Activated CD4-positive, alpha-beta T cell treated with anti-CD3 and anti-CD28 coated beads for 36 hours (primary cell): ENCODE data around the gene OR2AT4. TPM values are rescaled to one million over a fixed set of nuclear protein-coding genes. Genes with fewer than 3 reads are reported as not detected.

Source experiments
- ATAC-seq: fragments of 200-7000 bp; cut with Tn5 transposase; one replicate; pipeline ENCODE4 v1.10.0; 2021; ENCODE audit warnings: mild to moderate bottlenecking, moderate library complexity
- CTCF ChIA-PET: fragments of 350-600 bp; sonication (Branson Sonifier 250); formaldehyde crosslinking; loops from one replicate; lab custom pipeline; 2021; ENCODE audit warnings: antibody characterized with exemption; lab: Charles Lee
- POLR2A ChIA-PET: fragments of 350-600 bp; sonication (Branson Sonifier 250); formaldehyde crosslinking; loops from one replicate; lab custom pipeline; 2021; ENCODE audit warnings: antibody characterized with exemption, inconsistent platforms; lab: Charles Lee
- DNase-seq: peaks from one replicate; pipeline ENCODE4 v3.0.0-alpha.2; 2020
- H3K27ac Mint-ChIP-seq: one replicate; pipeline ENCODE4 v1.8.0; 2021; ENCODE audit warnings: mixed read lengths
- H3K27me3 Mint-ChIP-seq: one replicate; pipeline ENCODE4 v1.8.0; 2021; ENCODE audit warnings: mixed read lengths
- H3K36me3 Mint-ChIP-seq: one replicate; pipeline ENCODE4 v1.8.0; 2021; ENCODE audit warnings: low read depth, mixed read lengths
- H3K4me1 Mint-ChIP-seq: one replicate; pipeline ENCODE4 v1.8.0; 2021; ENCODE audit warnings: mixed read lengths
- H3K4me3 Mint-ChIP-seq: one replicate; pipeline ENCODE4 v1.8.0; 2021; ENCODE audit warnings: mild to moderate bottlenecking, moderate library complexity, mixed read lengths
- H3K9me3 Mint-ChIP-seq: one replicate; pipeline ENCODE4 v1.8.0; 2021; ENCODE audit warnings: low read depth, mixed read lengths
- intact Hi-C, 2 experiments: fragments of 100-400 bp; cut with DNase I in 1 of 2; cut with micrococcal nuclease in 1 of 2; formaldehyde crosslinking; loops; one replicate each; pipeline versions ENCODE4 v1.14.2 to v1.15.1; 2022 to 2024; cut with DNase I, micrococcal nuclease
- total RNA-seq, 2 experiments: library from RNA; stranded (reverse); gene quantifications; one replicate each; pipeline ENCODE4 v1.2.3, GENCODE V29; 2021

OR2AT4 gene
- total RNA-seq = not detected

- DNase-seq = no peak
- CTCF ChIA-PET = interaction anchor here (0.9 to 1.2 kb wide), 2 partner anchors 15 to 108 kb away, joined by 3 read pairs; no protein-coding TSS in a partner anchor
- Mint-ChIP-seq H3K36me3 (no peaks in the 10 kb centered on the region), H3K4me1 (peaks cover 9% of the 10 kb centered on the region), H3K9me3 (peaks cover 6% of the 10 kb centered on the region), H3K27me3 (peaks cover 33% of the 10 kb centered on the region), H3K27ac (no peak within 1 kb of the TSS), H3K4me3 (no peak within 1 kb of the TSS)
- no peak for ATAC-seq
- intact Hi-C loops = no loop called here
- POLR2A ChIA-PET = no interaction called here
Measured at GRCh38 chr11:75096456-75097172, at the start of gene OR2AT4. Gene OR2AT4, minus strand, starts transcription at chr11:75096876.

DNA sequence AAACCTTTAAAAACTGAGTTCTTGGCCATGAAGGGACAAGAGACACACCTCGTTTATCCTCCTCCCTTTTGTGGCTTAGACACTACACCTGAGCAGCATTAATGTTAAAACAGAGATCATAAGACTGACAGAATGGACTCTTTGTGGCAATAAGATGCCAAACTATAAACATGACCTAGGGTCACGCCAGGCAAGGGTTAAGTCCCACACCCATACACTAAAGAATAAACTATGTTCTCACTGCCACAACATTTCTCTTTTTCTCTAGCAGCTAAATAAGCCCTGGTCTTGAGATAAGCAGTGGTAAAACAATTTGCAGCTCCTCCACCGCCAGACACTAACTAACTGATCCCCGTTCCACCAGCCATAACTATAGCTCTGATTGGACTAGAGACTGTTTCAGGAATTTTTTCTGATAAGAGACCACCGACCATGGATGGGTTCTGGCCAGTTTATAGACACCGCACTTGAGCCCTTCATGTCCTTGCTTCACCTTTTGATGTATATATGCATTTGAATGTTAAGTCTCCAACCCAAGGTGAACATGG, 49.4 kb upstream of the OR2AT4 start:
- no peaks in the 10 kb centered on the region for H3K36me3 Mint-ChIP-seq
- no peaks in the 10 kb centered on the region for H3K9me3 Mint-ChIP-seq
- no peak for DNase-seq
- ATAC-seq = no peak
- CTCF ChIA-PET = interaction anchor here (0.6 to 11.8 kb wide), 7 partner anchors 9 to 1072 kb away, joined by 3 to 458 read pairs (median 7); partner anchors contain the start of gene TPBGL
- POLR2A ChIA-PET = no interaction called here
- intact Hi-C loops = no loop called here
- peaks cover 27% of the 10 kb centered on the region for H3K4me1 Mint-ChIP-seq
- H3K4me3 Mint-ChIP-seq = no peak overlapping the region
- H3K27me3 Mint-ChIP-seq = peaks cover 4% of the 10 kb centered on the region
- no peak overlapping the region for H3K27ac Mint-ChIP-seq

DNA sequence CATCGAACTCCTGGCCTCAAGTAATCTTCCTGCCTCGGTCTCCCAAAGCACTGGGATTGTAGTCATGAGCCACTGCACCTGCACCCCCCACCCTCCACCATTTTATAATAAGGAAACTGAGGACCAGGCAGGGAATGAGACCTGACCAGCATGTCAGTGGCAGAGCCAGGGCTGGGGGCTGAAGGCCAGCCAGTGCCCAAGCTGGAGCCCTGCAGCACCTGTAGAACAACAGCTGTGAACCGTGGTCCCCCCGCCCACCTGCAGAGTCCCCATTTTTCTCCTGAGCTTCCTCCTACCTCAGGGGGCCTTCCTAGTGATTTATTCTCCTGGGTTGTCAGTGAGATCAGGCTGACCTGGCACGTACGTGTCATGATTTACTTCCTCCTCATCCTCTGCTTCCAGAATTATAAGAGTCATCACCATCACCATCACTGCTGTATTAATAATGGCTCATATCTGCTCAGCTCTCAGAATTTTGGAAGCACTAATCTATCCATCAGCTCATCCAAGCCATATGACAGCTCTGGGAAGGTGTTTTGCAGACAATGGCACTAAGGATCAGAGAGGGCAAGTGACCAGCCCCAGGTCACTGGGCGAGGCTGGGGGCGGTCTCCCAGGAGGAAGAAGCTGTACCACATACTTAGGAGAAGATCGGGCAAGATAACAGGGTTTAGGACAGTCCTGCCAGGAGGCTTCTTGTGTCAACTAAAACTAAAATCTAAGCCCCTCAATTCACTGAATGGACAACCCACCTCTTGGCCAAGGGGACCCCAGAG, 48.7 kb upstream of the OR2AT4 start:
- Mint-ChIP-seq H3K9me3 (no peaks in the 10 kb centered on the region), H3K27me3 (peaks cover under 1% of the 10 kb centered on the region), H3K4me3 (no peak overlapping the region), H3K36me3 (no peaks in the 10 kb centered on the region), H3K4me1 (peaks cover 30% of the 10 kb centered on the region), H3K27ac (no peak overlapping the region)
- intact Hi-C loops = no loop called here
- ChIA-PET POLR2A (no interaction called here), CTCF (interaction anchor here (0.6 to 11.8 kb wide), 15 partner anchors 8 to 1073 kb away, joined by 3 to 458 read pairs (median 3); partner anchors contain the start of gene TPBGL)
- ATAC-seq (no peak), DNase-seq (no peak)

- H3K4me3 Mint-ChIP-seq = no peak overlapping the region
Measured at GRCh38 chr11:75144716-75145014, 48.0 kb upstream of the OR2AT4 start.

DNA sequence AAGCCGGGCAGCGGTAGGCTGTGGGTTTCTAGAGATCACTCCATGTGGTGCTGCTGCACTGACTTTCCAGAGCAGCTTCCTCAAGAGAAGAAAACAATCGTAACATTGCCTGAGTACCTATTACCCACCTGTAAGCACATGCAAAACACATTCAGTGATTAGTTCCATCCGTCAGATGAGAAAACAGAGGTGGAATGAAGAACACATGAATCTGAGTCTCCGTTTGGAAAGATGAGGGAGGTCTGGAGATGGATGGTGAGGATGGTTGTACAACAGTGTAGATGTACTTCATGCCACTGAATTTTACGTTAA, 46.7 kb upstream of the OR2AT4 start:
- Mint-ChIP-seq H3K27me3 (no peaks in the 10 kb centered on the region), H3K4me1 (peaks cover 30% of the 10 kb centered on the region)
- intact Hi-C loops = loop anchor here (1.0 to 5.0 kb wide), 5 partner anchors 98 to 244 kb away; partner anchors contain the start of genes SPCS2 (in 1 of the 2) and XRRA1 (in 1 of the 2)

More at GRCh38 chr11:75144716-75145014, 48.0 kb upstream of the OR2AT4 start:
- intact Hi-C loops = loop anchor here (1.0 to 5.0 kb wide), 5 partner anchors 61 to 243 kb away; partner anchors contain the start of genes SPCS2 (in 1 of the 2) and XRRA1 (in 1 of the 2)
- ChIA-PET CTCF (interaction anchor here (0.6 to 11.8 kb wide), 12 partner anchors 7 to 240 kb away, joined by 3 to 458 read pairs (median 4); partner anchors contain the start of gene TPBGL), POLR2A (no interaction called here)
- Mint-ChIP-seq H3K4me1 (peaks cover 30% of the 10 kb centered on the region), H3K9me3 (no peaks in the 10 kb centered on the region), H3K27me3 (no peaks in the 10 kb centered on the region), H3K27ac (no peak overlapping the region), H3K36me3 (no peaks in the 10 kb centered on the region)
- DNase-seq (no peak), ATAC-seq (no peak)

DNA sequence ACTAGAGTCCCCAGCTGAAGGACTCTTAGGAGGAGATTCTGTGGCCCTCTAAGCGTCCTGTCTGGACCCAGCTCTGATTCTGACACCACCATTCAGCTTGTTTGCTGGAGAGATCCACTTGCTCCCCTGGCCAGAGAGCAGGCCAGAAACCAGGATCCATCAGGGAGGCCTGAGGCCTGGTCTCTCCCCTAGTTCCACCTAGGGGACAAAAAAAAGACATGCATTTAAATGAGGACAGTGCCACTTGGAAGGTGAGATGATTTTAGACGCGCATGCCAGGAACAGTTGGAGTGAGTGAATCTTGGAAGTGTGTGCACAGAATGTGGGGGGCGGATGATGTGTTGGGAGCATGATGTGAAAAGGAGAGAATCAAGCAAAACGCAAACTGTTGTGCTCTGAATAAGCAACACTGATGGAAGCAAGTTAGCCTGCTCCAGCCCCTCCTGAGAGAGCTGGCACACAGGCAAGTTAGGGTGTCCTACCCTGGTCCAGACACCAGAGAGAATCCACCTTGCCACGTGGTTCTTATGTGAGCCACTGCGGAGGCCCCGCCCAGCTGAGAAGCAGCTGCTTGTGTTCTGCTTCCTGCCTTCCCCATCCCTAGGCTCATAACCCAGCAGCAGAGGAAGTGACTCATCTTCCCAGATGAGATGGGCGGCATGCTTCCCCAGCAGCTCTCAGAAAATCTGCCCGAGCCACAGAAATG, 46.2 kb upstream of the OR2AT4 start:
- DNase-seq = peak; percentile 88
- H3K27ac Mint-ChIP-seq = peak overlapping the region; percentile 78
- H3K36me3 Mint-ChIP-seq = no peaks in the 10 kb centered on the region
- peak overlapping the region; percentile 20 for H3K4me3 Mint-ChIP-seq
- peak; percentile 97 for ATAC-seq
- intact Hi-C loops = loop anchor here (1.0 to 5.0 kb wide), 5 partner anchors 98 to 244 kb away; partner anchors contain the start of genes SPCS2 (in 1 of the 2) and XRRA1 (in 1 of the 2)
- ChIA-PET CTCF (interaction anchor here (0.6 to 11.8 kb wide), 27 partner anchors 8 to 246 kb away, joined by 3 to 458 read pairs (median 4); partner anchors contain the start of genes SLCO2B1 and TPBGL), POLR2A (interaction anchor here (1.6 kb wide), 1 partner anchor 106 kb away, joined by 3 read pairs; no protein-coding TSS in a partner anchor)
- peaks cover 30% of the 10 kb centered on the region for H3K4me1 Mint-ChIP-seq
- H3K9me3 Mint-ChIP-seq = no peaks in the 10 kb centered on the region
- H3K27me3 Mint-ChIP-seq = peaks cover 2% of the 10 kb centered on the region

More for the DNA sequence above, 46.7 kb upstream of the OR2AT4 start:
- no peak for DNase-seq
- Mint-ChIP-seq H3K27ac (peak overlapping the region; percentile 78), H3K9me3 (no peaks in the 10 kb centered on the region), H3K36me3 (no peaks in the 10 kb centered on the region), H3K4me3 (peak overlapping the region; percentile 20)
- no peak for ATAC-seq
- ChIA-PET CTCF (interaction anchor here (0.6 to 11.8 kb wide), 24 partner anchors 8 to 245 kb away, joined by 3 to 458 read pairs (median 4); partner anchors contain the start of gene TPBGL), POLR2A (interaction anchor here (1.6 kb wide), 1 partner anchor 105 kb away, joined by 3 read pairs; no protein-coding TSS in a partner anchor)

DNA sequence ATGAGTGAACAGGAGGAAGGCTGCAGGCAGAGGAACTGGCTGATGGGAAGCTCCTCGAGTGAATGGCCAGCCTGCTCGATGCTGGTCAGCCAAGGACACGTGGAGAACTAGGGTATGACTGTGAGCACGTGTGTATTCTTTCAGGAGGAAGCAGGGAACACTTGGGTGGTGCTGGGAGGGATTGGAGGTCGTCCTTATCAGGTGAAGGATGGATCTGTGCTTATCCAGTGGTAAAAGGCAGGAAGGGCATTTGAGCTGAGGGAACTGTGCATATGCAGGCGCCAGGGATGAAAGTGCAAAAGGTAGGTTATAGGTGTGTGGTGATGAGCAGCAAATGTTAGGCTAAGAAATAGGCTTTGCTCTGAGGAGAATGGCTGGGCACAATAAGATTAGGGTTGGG, 44.5 kb upstream of the OR2AT4 start:
- intact Hi-C loops = loop anchor here (5.0 kb wide), 3 partner anchors 194 to 246 kb away; partner anchors contain the start of genes SPCS2 (in 1 of the 2) and XRRA1 (in 1 of the 2)
- H3K27ac Mint-ChIP-seq = no peak overlapping the region
- no peaks in the 10 kb centered on the region for H3K9me3 Mint-ChIP-seq
- peaks cover 30% of the 10 kb centered on the region for H3K4me1 Mint-ChIP-seq
- no peaks in the 10 kb centered on the region for H3K36me3 Mint-ChIP-seq
- ATAC-seq (no peak), DNase-seq (no peak)
- peaks cover 2% of the 10 kb centered on the region for H3K27me3 Mint-ChIP-seq
- ChIA-PET CTCF (interaction anchor here (0.6 to 11.8 kb wide), 51 partner anchors 8 to 524 kb away, joined by 3 to 458 read pairs (median 5); partner anchors contain the start of genes NEU3, SLCO2B1, SPCS2 and TPBGL), POLR2A (no interaction called here)
- no peak overlapping the region for H3K4me3 Mint-ChIP-seq

GRCh38 chr11:75140269-75141138, 43.8 kb upstream of the OR2AT4 start:
- ChIA-PET CTCF (interaction anchor here (0.6 to 11.8 kb wide), 54 partner anchors 9 to 1103 kb away, joined by 3 to 458 read pairs (median 4); partner anchors contain the start of genes NEU3, SLCO2B1, SPCS2 and TPBGL), POLR2A (interaction anchor here (1.1 kb wide), 1 partner anchor 108 kb away, joined by 6 read pairs; no protein-coding TSS in a partner anchor)
- intact Hi-C loops = loop anchor here (1.0 to 5.0 kb wide), 7 partner anchors 65 to 247 kb away; partner anchors contain the start of genes SPCS2 (in 1 of the 2) and XRRA1 (in 1 of the 2)
- no peak overlapping the region for H3K27ac Mint-ChIP-seq
- peaks cover 30% of the 10 kb centered on the region for H3K4me1 Mint-ChIP-seq
- ATAC-seq (peak; percentile 32), DNase-seq (peak; percentile 88)
- H3K4me3 Mint-ChIP-seq = no peak overlapping the region
- no peaks in the 10 kb centered on the region for H3K9me3 Mint-ChIP-seq
- H3K36me3 Mint-ChIP-seq = no peaks in the 10 kb centered on the region
- peaks cover 2% of the 10 kb centered on the region for H3K27me3 Mint-ChIP-seq

GRCh38 chr11:75135651-75136050, 39.0 kb upstream of the OR2AT4 start:
- POLR2A ChIA-PET = no interaction called here
- no peaks in the 10 kb centered on the region for H3K9me3 Mint-ChIP-seq
- ATAC-seq (no peak), DNase-seq (no peak)
- H3K4me3 Mint-ChIP-seq = no peak overlapping the region
- CTCF ChIA-PET = interaction anchor here (1.4 to 3.2 kb wide), 3 partner anchors 70 to 113 kb away, joined by 3 to 13 read pairs (median 6); partner anchors contain the start of gene TPBGL
- H3K27me3 Mint-ChIP-seq = peaks cover 13% of the 10 kb centered on the region
- no peaks in the 10 kb centered on the region for H3K36me3 Mint-ChIP-seq
- peaks cover 1% of the 10 kb centered on the region for H3K4me1 Mint-ChIP-seq
- H3K27ac Mint-ChIP-seq = no peak overlapping the region
- intact Hi-C loops = no loop called here
